Fibroblast of the aortic adventitia (primary cell): ENCODE data around the gene C1QC. TPM values are rescaled to one million over a fixed set of nuclear protein-coding genes. Genes with fewer than 3 reads are reported as not detected.

Source experiments
- DNase-seq: peaks from one replicate; pipeline ENCODE4 v3.0.0-alpha.2; 2010; ENCODE audit warnings: low read depth
- H3K4me3 ChIP-seq: 2 replicates; pipeline ENCODE4 v1.5.1; 2011; ENCODE audit warnings: low read depth, mild to moderate bottlenecking, control low read depth, low read length, moderate library complexity
- CTCF ChIP-seq: IDR thresholded peaks from 2 replicates; pipeline ENCODE4 v1.5.1; 2011; ENCODE audit warnings: mild to moderate bottlenecking, low read length, control low read depth, inconsistent platforms; ENCODE audit not compliant: insufficient read depth
- total RNA-seq: library from RNA; depleted of rRNA; stranded (reverse); fragments of >200 nt; gene quantifications from 2 replicates; pipeline ENCODE4 v1.2.3, GENCODE V29; 2012; ENCODE audit warnings: low replicate concordance

C1QC gene
- total RNA-seq, 1 donor, result not detected

DNA sequence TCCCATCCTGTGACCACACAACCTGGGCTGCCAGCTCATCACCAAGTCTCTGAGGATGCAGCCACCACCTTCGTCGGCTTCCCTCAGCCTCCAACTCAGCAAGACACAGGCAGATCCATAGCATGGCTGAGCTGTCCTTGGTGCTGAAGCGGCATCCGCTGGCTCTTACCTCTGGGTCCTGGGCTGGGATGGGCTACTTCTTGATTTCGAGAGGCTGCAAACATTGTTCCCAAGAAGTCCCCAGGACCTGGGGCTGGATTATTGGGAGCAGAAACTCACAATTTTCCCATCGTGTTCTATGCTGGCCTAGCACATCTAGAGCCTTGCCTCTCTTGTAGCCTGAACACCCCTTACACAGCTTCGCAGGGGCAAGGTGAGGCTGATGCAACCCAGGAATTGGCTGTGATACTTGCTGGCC, 31.9 kb upstream of the C1QC start:
- TF ChIP-seq CTCF, result no peak
- peak; percentile 65 for DNase-seq

DNA sequence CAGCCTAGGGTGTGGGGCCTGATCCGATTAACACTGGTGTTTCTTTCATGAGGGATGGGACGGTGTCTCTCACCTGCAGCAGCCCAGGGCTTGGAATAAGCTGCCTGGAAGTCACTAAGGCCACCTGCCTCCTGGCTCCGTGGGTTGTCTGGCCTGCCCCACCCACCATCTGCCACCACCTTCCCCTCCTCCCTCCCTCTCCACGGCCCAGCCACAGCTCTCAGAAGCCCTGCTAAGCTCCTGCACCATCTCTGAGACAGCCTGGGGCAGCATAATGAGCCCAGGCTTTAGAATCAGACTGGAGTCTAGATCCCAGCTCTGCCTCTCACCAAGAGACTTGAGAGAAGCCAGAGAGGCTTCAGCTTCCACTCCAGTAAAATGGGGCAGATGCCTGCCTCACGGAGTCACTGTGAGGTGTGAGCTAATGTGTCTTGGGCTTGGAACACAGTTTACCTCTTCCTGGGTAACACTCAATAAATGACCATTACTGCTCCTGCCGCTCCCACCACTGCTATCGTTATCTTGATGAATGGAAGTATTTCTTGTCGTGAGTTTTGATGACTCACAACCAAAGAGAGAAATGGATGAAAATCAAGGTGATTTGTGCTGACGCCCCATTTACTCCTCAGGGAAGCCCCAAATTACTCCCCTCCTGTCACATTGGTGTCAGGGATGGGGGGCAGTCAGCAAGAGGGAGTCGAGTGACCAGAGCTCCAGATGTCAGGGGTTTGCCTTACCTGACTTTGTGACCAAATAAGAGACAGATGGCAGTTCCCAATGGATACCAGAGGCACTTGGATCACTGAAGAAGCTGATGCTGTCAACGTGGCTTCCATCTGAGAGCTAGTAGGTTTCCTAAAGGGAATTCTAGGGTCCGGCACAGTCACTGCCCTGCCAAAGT, 30.5 kb upstream of the C1QC start:
- H3K4me3 ChIP-seq, result no peak overlapping the region
- TF ChIP-seq CTCF, result no peak
- no peak for DNase-seq

More for the DNA sequence above, 31.9 kb upstream of the C1QC start:
- no peak overlapping the region for H3K4me3 ChIP-seq

GRCh38 chr1:22613572-22613918, 29.9 kb upstream of the C1QC start:
- TF ChIP-seq CTCF, result no peak

DNA sequence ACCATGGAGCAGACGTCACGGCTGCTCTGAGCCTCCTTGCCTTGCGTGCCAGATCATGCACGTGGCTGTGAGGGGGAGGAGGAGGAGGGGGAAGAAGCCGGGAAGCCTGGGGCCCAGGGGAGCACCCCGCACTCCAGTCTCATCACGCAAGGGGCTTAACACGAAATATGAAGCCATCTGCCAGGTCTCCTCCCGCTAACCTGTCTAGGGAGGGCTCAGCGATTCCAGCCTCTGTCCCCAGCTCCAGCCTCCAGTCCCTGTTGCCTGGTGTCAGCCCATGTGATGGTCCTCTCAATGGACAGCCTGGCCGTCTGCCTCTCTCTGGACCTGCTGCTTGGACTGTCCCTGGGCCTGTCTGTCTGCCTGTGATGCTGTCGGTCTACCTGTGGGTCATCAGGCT, 29.5 kb upstream of the C1QC start:
- DNase-seq, result no peak
- H3K4me3 ChIP-seq, result no peak overlapping the region
- TF ChIP-seq CTCF, result no peak

More at GRCh38 chr1:22613572-22613918, 29.9 kb upstream of the C1QC start:
- no peak overlapping the region for H3K4me3 ChIP-seq
- no peak for DNase-seq

DNA sequence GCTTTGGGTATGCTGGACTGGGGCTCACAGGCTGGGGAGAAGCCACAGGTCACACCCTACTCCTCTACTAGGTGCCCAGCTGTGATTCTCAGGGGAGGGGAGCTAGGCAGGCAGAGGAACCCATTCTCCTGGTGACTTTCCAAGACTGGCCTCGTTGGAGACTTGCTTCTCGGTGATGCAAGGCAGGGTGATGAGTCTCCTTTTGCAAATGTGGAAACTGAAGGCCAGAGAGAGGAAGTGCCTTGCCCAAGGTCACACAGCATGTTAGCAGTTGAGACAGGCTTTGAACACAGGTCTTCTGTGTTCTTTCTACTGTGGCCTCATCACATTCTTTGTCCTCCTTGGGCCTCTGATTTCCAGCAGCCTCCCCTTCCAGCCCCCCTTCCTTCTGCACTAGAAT, 27.5 kb upstream of the C1QC start:
- H3K4me3 ChIP-seq, result no peak overlapping the region
- DNase-seq, result no peak
- no peak for TF ChIP-seq CTCF

- no peak overlapping the region for H3K4me3 ChIP-seq
- DNase-seq, result no peak
- no peak for TF ChIP-seq CTCF
These were observed 26.9 kb upstream of the C1QC start for GRCh38 chr1:22616571-22616970.
